GM21526 (cell line): ENCODE data around the gene CACNA2D3.

ENCODE experiments used
- ATAC-seq: cut with Tn5 transposase; IDR thresholded peaks from one replicate; pipeline ENCODE4 v1.9.1; 2021; ENCODE audit warnings: moderate library complexity; ENCODE audit not compliant: unreplicated experiment, low FRiP score

The CACNA2D3 gene

DNA sequence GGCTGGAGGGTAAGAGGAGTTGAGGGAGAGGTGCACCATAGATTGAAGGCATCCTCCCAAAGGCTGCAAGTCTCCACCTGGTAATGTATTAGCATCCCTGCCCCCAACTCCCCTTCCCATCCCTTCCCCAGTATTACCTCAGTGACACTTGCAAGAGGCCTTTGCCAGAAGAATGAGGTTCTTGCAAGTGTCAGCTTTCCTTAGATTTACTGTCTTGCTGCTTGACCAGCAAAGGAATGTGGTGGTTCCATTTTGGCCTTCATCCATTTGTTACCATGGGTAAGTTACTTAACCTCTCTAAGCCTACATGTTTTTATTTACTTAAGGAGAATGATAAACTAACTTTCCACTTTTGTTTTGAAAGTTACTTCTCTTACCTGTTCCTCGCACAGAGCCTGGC, 696.6 kb downstream of the CACNA2D3 start:
- no peak for ATAC-seq

DNA sequence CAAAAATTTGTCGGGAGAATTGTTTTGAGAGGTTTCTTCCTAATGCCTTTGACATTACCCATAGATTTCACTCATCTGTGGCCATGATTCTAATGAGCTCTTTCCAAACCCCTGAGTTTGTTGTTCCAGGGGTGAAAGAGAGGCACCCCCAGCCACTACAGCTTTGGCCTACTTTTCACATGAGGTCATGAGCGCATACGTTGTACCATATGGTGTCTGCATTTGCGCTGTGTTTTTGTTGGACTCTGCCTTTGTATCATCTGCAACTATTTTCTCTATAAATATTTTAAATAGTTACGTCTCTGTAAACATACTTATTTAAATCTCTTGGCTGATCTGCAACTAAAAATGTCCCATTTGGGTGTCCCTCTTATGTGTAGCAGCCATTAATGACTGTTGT, 697.6 kb downstream of the CACNA2D3 start:
- ATAC-seq, result no peak

DNA sequence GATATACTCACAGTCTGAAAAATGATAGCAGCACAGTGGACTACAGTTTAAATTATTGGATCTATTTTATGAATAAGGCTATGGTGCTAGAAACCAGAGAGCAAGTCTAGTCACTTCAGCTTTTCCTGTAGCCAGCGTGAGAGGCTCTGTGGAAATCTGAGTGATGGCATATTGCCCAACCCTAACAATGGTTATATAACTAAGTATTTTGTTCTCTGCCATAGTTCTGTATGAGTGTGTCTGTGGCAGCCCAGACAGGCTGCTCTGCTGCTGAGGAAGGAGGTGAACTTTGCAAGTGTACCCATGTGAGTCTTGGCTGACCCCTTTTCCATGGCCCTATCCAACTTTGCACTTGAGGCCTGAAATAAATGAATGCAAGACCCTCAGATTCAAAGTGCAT, 699.9 kb downstream of the CACNA2D3 start:
- no peak for ATAC-seq

DNA sequence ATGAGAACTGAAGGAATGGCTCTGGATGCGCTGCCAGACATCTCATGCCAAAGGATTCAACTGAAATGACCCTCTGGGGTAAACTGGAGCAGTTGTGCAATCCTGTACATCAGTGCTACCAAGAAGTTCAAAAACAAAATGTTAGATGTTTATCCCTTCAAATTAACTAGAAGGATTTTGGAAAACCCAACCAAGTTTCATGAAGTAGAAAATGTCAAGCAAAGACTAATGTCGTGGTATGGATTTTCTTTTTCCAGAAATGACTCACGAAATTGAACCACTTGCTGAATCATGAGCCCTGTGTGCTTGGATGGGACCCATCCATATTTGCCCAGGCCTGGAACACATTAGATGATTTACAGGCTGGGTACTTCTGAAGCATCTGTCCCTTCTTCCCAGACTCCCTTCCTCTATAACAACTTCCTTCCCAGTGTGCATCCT, 703.9 kb downstream of the CACNA2D3 start:
- ATAC-seq, result no peak

DNA sequence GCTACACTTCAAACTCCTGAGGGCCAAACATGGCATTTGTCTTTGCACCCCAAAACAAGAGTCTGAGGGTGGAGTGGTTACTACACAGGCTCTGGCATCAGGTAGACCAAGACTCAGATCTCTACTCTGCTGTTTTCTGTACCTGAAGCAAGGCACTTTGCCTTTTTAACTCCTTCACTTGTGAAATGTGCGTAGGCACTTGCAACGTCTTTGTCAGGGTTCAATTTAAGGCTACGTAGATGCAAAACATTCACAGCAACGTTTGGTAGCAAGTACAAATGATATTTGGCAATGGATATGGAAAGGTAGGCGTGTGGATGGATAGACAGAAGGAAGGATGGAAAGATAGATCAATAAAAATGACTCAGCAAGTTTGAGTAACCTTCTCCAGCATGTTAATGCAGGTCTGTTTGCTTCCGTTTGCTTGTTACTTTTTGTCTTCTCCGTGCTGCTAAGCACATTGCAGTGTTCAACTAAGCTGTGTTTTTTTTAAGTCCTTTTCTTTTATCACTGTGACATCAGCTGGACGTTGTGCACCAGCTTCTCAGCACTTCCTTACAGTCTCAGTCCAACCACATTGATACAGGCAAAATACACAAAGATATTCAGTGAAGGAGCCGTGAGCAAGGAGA, 704.8 kb downstream of the CACNA2D3 start:
- no peak for ATAC-seq

DNA sequence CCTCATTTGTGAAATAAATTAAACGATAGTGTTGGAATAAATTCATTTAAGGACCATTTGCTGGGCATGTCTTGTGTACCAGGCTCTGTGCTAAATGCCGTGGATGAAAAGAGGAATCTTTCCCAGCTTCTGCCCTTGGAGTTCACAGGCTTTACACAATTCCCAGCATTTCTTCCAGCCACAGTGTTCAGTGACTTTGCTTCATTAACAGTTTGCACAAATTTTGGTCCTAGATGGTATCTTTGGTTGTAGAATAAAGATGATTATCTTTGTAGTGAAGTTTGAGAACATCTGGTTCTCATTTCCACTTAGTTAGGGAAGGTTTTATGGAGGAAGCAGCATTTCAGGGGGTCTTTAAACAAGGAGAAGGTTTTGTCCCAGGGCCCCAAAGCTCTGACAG, 705.4 kb downstream of the CACNA2D3 start:
- no peak for ATAC-seq

DNA sequence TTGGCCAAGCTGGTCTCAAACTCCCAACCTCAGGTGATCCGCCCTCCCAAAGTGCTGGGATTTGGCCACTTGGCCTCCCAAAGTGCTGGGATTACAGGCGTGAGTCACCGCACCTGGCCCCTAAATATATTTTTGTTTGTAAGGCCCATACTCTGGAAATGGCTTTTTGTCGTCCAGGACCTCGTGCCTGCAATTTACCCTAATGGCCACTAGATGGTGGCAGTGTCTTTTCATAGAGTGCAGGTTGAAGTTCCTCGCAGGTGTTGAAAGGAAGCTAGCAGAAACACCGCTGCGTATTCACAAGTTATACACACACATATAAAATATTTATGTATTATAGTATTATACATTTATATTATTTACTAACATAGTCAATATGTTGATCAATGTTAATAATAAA, 708.3 kb downstream of the CACNA2D3 start:
- no peak for ATAC-seq

DNA sequence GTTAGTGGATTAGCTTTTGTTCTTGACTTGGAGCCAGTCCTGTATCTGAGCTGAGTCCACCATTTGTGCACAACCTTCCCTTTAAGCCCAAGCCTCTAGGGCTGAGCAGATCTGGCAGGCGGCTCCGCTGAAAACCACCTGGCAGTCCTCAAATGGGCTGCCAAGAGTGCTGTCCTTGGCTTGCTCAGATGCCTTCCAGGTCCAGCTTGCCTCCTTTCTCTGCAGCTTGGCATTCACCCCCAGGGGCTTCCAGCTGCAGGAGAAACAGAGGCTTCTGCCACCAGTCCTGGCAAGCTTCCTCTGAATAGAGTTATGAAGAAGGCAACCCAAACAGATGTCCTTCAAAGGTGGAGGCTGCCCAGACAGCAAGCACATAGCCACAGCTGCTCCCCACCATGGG, 708.8 kb downstream of the CACNA2D3 start:
- no peak for ATAC-seq

DNA sequence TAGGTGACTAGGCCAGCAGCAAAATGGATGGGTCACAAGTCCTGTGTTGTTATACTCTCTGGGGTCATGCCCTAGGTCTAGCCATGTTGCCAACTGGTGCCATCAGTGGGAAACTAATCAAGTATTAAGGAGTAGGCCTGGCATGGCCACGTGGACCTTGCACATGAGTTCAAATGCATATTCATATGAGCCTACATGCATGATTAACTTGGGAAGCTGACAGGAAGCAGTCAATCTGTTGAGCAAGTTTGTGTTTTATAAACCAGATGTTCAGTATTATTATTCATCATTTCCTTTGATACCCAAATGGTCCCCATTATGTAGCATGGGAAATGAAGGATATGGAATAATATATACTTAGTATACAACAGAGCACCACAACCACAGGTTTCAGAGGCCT, 710.5 kb downstream of the CACNA2D3 start:
- no peak for ATAC-seq

DNA sequence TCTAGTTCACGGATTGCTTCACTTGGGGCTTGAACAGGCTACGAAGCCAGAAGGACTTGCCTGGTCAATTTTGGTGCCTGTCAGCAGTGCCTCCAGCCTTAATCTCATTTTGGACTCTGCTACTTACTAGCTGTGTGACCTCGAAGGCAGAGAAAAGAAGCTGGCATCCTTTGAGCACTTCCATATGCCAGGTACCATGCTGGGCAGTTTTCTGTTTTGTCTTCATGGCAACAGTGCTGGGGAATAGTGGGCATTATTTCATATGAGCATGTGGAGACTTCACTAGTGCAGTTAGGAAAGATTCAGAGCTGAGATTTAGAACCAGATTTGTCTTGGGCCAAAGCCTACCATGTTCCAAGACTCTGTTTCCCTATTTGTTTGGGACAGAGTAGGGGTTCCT, 713.3 kb downstream of the CACNA2D3 start:
- ATAC-seq, result no peak

DNA sequence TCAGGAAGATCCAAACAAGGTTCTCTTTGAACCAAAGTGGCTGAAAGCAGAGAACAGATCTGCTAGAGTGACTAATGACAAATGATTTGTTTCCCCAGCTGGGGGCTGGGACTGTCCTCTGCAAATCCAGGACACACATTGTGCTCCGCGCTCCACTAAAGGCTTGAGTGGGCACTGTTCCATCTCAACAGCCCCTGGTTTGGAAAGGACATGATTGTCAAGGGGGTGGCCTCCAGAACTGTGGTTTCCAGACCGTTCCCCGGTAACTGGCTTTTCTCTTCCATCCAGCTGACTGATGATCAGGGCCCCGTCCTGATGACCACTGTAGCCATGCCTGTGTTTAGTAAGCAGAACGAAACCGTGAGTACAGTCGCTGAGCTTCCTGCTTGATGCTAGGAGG, 714.5 kb downstream of the CACNA2D3 start:
- ATAC-seq, result no peak

DNA sequence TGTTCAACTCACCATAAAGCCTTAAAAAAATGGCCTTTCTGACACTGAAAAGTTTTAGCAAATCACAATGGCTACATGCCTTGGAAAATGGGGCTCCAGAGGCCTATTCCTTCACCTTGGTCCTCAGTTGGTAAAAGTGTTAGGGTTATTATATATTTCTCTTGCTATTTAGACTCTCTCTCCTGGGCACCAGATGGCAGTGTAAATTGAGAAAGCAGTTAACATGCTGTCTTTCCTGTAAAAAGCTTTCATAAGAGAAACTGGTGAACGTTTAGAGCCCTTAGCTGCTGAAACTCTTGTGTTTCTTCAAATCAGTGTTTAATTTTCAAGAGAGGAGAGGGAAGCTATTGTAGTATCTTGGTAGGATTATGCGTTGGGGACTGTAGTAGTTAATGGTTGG, 715.6 kb downstream of the CACNA2D3 start:
- ATAC-seq, result no peak

DNA sequence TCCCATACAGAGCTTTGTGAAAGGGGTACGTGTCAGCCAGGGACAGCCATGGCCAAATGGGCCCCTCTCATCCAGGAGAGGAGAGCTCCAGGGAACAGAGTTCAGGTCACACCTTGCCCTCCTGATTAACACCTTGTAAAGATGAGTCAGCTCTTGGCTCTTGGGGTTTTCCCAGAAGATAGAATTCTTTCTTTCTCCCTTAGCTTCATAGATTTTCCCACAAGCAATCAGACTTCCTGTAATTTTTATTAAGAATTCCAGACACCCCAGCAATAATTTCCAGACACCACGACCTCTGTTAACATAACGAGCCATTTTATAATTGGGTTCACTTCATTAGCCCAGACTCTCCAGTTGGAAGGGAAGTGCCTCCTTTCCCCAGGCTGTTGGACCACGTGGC, 719.1 kb downstream of the CACNA2D3 start:
- no peak for ATAC-seq

DNA sequence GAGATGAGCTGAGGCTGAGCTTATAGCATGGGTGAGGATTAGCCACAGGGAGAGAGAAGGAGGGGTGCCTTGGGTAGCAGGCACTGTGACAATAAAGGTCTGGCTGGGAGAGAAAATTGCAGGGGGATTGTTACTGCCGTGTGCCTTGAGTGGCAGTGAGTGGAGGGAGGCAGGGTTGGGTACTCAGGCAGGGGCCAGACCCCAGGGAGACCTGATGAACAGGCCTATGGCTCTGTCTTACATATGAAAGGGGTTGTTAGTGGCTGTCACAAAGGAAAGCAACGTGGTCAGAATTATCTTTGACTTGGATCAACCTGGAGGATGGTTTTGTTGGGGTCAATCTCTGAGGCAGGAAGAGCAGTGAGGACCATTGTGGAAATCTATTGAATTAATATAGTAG, 721.0 kb downstream of the CACNA2D3 start:
- no peak for ATAC-seq

DNA sequence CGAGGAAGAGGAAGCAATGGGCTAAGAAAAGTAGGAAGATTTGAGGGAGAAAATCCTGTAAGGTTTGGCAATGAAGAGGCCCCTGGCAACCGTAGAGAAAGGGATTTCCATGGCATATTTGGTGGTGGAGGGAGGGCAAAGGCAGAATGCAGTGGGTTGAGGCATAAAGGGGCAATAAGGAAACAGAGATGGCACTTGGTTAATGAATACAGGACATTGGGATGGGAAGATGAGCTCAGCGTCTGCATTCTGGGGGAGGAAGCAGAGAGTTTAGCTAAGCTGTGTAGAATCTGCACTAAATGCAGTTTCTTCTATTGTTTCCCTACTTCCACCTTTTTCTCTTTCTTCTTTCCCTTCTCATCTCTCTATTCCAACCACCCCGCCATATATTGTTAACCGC, 721.9 kb downstream of the CACNA2D3 start:
- ATAC-seq, result no peak

DNA sequence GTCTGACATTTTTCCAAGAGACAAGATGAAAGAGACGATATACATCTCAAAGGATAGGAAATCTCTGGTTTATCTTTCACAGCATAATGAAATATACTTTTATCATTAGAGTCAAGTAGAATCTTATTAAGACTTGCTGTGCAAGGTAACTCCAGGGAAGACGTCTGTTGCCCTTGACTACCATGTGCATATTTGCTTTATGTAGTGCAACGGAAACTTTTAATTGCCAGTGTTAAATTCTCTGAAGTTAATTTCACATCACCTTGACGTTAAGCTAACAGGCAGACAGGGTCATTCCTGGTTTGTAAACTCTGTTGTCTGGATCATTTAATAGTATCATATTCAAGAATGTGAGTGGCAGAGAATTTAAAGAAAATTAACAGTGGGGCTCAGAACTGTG, 722.7 kb downstream of the CACNA2D3 start:
- ATAC-seq, result no peak

DNA sequence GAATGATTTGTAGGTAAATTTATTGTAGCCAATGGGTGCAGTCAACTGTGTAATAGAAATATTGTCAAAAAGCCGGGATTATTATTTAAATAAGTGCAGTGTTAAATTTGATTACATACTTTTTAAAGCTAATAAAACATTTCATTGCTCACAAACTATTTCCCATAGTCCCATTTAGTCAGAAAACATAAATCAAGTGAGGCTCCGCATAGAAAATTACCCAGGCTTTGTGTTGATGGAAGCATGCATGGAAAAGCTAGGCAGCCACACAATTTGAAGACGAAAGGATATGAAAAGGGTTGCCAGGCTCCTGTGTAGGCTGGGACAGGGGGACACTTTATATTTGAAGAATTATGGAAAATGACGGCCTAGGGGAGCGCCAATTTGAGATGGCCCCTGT, 723.2 kb downstream of the CACNA2D3 start:
- ATAC-seq, result no peak

DNA sequence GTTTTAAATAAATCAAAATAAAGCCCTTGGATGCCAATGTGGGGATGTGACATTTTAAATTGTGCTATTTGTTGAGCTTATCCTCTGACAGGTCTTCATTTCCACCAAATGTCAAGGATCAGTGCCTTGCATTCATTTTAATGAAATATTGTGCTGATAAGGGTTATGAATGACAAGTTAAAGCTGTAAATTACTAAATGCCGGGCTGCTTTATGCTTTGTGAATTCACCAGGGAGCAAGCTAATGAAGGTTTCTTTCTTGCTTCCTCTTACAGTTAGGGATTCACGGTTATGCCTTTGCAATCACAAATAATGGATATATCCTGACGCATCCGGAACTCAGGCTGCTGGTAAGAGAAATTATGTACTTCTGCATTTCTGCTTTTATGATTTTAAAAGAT, 723.8 kb downstream of the CACNA2D3 start:
- ATAC-seq, result no peak

DNA sequence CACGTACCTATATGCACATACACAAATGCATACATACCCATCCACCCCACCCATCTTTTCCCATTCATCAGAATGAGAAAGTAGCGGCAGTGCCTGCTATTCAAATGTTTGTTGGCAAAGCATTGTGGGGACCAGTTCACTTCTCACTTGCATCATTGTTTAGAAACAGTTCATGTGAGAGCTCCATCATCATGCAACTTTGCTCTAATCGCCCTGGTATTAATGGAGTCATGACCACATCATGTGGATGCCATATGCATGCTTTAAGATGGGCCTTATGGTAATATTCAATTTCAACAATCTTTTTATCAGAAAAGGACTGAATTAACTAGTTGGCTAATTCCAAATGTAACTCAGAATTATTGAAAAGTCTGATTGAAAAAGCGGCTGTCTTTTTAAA, 725.0 kb downstream of the CACNA2D3 start:
- ATAC-seq, result no peak

DNA sequence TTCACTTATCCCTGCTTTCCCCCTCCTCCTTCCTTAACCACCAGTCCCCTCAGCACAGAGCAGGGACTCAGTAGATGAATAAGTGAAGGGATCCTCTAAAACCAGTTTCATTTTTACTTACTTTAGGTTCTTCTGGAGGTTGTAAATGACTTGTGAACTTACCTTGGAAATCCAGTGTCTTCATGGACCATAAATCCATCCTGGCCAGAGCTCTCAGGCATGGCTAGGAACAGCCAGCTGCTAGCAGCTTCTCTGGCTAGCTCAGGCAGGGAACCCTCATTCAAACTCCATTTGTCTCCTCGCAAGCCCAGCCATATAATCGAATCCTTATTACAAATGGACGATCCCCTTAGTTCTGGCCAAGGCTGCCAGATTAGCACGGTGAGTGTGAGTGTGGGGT, 727.0 kb downstream of the CACNA2D3 start:
- no peak for ATAC-seq

DNA sequence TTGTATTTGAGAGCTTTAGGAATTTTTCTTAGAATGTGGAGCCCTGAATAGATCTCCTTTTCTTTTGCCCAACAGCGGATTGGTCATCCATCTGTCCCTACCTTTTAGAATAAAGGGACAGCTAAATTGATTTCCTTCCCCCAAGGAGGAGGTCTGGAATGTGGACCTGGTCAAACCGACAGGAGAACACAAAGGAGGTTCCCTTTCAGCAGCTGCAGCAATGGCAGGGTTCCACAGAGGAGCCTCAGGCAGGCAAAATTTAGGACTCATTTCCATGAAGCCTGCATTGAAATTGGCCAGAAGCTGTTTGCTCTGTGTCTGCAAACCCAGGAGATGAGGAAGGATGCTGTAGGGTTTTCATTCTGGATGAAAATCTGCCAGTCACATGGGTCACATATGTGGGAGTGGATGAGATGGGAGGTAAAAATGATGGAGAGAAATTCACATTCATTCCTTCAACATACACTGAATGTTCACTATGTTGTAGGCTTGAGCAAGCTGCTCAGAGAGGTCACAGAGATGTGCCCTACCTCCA, 728.2 kb downstream of the CACNA2D3 start:
- ATAC-seq, result no peak

DNA sequence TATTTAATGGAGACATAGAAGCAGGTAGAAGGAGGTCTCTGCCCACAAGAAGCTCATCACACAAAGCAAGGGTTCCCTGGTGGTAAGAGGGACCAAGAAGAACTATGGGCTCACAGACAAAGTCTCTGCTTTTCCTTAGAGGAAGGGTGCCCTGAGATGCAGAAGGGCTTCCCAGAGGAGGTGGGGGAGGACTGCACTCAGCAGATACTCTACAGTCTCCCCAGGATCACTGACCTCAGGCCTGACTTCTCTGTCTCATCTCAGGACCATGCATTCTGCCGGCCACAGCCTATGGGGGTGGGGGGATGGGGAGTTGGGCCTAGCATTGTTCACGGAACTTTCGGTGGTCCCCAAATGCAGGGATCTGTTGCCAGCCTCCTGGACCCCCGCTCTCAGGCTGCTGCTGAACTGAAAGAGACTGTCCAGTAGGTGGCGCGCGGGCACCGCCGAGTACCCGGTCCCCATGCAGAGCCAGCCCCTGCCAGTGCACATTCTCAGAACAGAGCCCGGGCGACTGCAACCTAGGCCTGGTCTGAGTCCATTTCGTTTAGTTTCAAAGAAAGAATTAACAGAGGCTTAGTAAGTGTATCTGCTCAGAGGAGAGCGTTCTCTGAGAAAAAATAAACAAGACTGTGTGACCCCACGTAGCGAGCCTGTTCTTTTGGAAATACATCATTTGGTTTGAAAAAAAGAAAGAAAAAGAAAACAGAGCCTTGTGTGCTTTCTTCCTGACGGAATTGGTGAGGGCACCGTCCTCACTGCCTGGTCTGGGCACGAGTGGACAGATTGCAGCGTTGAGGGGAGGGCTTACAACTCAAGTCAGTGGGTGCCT, 731.4 kb downstream of the CACNA2D3 start:
- ATAC-seq, result no peak
